SK-N-DZ (cell line): Measurements from ENCODE around the gene DDAH1.
A peak's percentile ranks its signal among the peaks of the same experiment; 100 is the strongest.

ENCODE experiments used
- DNase-seq: peaks from one replicate; pipeline ENCODE4 v3.0.0-alpha.2; 2015; ENCODE audit warnings: low spot score

DDAH1 gene

GRCh38 chr1:85394130-85394529 lies 70.8 kb downstream of the DDAH1 start:
- no peak for DNase-seq

GRCh38 chr1:85393490-85393889 lies 71.5 kb downstream of the DDAH1 start:
- no peak for DNase-seq

- no peak for DNase-seq
These were observed 76.5 kb downstream of the DDAH1 start for GRCh38 chr1:85388416-85388815.

DNA sequence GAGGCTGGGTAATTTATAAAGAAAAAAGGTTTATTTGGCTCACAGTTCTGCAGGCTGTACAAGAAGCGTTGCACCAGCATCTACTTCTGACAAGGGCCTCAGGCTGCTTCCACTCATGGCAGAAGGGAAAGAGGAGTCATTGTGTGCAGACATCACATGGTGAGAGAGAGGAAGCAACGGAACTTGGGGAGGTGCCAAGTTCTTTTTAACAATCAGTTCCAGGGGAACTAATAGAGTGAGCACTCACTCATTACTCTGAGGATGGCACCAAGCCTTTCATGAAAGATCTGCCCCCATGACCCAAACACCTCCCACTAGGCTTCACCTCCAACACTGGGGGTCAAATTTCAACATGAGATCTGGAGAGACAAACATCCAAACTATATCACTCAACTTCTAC lies 77.2 kb downstream of the DDAH1 start:
- DNase-seq = no peak

DNA sequence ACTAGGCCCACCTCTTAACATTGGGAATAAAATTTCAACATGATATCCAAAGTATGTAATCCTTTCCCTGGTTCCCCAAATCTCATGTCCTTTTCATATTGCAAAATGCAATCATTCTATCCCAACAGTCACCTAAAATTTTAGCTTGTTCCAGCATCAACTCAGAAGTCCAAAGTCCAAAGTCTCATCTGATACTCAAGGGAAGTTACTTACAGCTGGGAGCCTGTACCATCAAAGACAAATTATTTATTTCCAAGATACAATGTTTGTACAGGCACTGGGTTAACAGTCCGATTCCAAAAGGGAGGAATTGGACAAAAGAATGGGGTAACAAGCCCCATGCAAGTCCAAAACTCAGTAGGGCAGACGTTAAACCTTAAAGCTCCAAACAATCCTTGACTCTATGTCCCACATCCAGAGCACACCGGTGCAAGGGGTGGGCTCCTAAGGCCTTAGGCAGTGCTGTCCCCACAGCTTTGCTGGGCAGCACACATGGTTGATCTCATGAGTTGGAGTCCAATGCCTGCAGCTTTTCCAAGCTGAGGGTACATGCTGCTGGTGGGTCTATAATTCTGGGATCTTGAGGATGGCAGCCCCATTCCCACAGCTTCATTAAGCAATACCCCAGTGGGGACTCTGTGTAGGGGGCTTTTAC lies 78.8 kb downstream of the DDAH1 start:
- no peak for DNase-seq

- no peak for DNase-seq
These were observed 85.5 kb downstream of the DDAH1 start for GRCh38 chr1:85379203-85380136.

DNA sequence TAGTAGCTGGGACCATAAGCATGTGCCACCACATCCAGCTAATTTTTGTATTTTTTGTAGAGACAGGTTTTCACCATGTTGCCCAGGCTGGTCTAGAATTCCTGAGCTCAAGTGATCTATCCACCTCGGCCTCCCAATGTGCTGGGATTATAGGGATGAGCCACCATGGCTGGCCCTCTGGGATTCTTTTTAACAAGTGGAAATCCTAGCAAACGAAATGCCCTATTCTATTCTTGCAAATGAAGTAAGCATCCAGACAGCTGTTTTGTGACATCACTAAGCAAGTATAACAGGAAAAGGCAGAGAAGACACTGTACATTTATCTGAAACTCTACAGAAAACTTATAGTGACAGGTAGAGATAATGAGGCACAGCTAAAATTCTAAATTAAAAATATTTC lies 86.4 kb downstream of the DDAH1 start:
- DNase-seq = no peak

DNA sequence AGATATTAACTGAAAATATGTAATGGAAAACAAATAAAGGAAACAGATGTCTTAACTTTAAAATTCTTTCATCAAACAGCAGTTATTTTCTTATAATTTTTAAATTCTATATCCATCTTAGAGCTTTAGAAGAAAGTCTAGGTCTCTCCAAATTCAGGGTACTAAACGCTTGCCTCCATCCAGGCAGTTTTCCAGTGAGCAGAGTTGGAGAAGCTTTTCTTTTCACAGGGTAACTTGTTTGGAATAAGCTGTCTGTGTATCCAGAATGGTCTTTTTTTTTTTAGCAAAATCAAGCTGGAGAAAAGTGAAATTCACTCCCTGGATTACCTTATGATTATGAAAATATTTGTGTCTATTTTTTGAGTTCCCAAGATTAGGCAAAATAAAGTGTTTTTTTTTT lies 88.6 kb downstream of the DDAH1 start:
- no peak for DNase-seq

DNA sequence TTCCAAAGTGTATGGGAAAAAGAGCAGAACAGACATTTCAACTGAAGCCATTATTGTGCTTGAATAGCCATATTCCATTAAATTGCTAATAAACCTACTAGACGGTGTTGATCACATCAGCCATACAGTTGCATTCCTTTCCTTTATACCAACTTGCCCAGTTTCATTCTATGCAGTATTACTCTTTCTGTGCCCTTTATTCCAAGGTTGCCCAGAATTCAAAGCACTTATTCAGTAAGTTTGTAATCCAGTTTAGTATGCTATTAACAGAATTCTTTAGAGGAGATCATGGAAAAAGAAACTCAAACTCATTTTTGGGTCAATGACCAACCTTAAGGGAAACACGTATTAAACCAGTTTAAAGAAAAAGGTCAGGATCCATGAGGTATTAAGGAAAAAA lies 89.5 kb downstream of the DDAH1 start:
- no peak for DNase-seq

GRCh38 chr1:85374160-85374559 lies 90.8 kb downstream of the DDAH1 start:
- DNase-seq = no peak

- no peak for DNase-seq
These were observed 91.6 kb downstream of the DDAH1 start for GRCh38 chr1:85373378-85373708.

DNA sequence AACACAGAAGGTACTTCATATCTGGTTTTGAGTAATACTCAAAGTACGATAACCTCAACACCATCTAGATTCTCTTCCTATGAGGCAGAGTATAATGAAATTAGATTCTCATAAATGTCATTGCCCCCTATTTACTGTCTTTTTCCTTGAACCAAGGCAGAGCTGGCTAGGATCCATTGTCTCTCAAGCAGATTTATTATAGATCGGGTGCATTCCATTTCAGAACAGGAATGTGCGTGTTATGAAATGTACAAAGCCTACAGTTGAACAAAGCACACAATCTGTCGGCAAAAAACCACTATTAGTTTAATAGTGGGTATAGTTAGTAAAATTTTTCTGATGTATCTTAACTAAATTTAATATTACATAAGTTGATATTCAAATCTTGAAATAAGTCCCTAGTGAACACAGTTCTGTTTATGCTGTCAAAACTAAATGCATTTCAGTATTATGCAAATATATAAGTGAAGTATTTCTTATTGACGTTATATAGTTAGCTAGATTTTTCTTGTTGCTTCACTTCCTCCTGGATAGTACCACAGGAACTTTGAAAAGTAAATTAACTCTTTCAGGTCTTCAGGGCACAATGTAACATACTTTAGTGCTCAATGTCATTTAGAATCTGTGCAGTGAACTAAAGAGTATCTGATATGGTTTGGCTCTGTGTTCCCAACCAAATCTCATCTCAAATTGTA lies 92.1 kb downstream of the DDAH1 start:
- peak; percentile 44 for DNase-seq

DNA sequence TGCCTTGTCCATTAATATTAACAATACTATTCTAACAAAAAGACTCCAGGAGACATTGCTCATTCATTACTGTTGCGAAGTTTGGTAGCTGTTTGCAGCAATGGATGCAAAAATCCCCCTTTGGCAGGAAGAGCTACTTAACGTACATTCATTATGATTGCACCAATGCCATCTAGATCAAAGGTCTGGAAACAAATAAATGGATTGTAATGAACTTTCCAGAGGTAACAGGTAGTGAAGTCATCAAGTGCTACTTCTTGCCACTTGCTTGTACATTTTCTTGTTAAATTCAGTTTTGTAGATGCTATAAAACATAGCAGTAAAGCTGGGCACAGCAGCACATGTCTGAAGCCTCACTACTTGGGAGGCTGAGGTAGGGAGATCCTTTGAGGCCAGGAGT lies 93.9 kb downstream of the DDAH1 start:
- no peak for DNase-seq

DNA sequence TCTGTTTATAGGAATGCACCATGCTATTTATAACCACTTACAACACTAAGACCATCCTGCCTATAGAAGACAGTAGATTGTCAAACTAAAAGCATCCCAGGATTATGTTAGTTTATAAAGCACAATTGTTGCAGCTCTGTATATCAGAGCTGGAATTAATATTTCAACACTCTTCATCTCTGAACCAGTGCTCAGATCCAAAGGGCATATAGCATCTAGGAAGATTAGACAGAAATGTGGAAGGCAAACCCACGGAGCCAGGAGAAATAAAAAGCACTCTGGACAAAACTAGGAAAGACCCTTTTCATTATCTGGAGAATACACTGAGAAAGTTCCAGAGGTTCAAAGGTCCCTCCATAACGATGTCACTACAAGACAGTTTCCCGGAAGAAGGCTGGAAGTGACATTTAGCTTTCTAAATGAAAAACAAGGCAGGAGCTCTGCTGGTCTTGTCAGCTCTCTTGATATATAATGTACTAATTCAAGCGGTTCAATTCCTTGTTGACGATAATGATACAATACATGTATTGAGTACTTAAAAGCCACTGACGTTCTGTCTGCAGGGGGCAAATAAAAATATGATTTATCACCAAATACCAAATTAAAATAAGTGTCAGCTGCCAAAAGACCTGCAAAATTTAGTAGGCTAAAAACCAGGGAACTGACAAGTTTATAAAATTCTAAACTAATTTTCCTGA lies 96.7 kb downstream of the DDAH1 start:
- DNase-seq = no peak

- no peak for DNase-seq
These were observed 98.4 kb downstream of the DDAH1 start for GRCh38 chr1:85366391-85367170.

DNA sequence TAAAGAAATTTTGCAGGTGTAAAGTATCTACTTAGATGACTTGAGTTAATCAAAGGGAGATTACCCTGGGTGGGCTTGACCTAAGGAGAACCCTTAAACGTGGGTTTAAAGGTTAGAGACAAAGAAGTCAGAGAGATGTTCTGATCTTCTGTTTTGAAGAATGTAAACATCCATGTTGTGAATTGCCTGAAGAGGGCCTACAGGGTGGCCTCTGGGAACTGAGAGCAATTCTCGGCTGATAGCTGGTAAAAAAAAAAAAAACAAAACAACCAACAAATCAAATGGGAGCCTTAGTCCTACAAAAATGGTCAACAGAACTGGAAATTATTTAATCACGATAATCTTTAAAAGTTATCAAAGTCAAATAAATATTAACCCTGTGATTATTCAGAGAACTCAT lies 99.1 kb downstream of the DDAH1 start:
- no peak for DNase-seq

DNA sequence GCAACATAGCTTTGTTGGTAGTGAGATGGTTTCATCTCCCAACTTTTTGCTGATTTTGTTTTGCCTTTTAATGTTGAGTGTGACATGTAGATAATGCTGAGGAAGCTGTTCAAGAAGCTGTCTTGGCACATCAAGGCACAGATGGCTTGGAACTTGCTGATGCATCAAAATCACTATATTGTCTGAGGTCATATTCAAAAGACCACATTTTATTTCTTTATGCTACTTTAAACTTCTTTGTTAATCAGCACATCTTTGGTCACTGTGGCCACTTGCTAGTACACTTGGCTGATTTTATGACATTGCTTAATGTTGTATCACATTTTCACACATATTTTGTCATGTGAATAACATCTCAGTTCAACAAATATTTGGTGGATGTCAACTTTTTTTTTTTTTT lies 101.4 kb downstream of the DDAH1 start:
- DNase-seq = no peak

- no peak for DNase-seq
These were observed 101.9 kb downstream of the DDAH1 start for GRCh38 chr1:85363092-85363491.

DNA sequence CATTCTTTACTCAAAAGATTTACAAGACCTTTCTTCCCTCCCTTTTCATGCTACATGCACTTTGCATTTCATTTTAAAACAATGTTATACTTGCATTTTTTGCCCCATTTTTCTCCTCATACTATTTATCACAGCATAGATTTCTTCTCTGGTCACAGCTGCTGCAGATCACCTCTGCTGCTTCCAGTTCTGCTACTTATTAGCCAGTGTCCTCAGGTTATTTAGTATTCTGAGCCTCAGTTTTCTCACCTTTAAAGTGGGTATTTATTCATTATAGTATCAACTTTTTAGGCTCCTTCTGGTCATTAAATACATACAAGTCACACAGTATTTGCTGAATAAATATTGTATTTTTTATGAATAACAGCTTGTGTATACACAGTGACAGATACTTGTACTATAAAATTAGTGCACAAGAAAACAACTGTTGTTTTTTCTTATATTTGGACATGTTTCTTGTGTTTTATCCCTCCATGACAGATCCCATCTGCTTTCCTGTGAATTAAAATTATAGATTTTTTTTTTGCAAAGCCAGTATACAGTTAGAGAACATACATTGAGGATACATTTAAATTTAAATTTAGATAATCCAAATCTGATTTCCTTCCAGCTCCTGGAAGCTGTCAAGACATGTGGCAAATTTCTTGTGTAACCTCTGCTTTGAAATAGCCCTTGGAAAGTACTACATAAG lies 103.2 kb downstream of the DDAH1 start:
- DNase-seq = no peak

DNA sequence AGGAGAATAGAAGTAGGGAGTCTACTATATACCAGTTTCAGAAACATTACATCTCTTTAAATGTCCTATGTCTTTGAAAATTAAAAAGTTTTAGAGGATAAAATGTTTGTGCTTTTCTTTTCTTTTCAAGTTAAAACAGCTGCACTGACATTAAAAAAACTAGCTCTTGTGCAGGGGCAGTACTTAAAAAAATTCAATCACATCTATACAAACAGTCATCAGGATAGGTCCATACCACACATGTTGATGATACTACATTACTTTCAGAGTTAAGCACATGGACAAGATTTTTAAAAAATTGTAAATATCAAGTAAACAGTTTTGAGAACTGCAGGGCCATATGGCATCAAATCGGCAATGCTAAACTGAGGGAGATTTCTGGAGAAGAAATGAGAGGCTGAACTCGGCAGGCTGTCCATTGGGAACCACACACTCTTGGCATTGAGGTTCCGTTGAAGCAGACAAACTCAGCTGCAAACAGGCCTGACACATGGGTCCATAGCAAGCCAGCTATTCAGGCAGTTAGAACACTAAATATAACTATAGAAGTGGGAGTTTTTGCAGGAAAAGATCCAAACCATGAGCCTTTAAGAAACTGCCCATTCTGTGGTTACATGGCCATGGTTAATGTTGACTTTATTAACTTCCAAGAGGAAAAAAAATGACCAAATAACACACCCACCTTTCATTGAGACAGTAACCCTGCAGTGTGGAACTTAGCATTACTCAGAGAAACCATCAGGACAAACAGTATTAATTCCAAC lies 104.0 kb downstream of the DDAH1 start:
- DNase-seq = no peak
